Measurements from ENCODE around the gene CLSTN3. TPM values are rescaled to one million over a fixed set of nuclear protein-coding genes. Genes with fewer than 3 reads are reported as not detected.

Gene CLSTN3
- total and polyA plus RNA-seq, 2 donors (not counting 3 experiments of a cell fraction or from before 2014, with no cell fraction given) = 27.8 to 45.9 TPM

- CTCF ChIA-PET = interaction anchor here (0.7 to 6.5 kb wide), 16 partner anchors 8 to 244 kb away, joined by 3 to 73 read pairs (median 4); partner anchors contain the start of genes C12orf57, C1S, LPCAT3 and RNU7-1
Measured at GRCh38 chr12:7113389-7113871, 16.7 kb upstream of the CLSTN3 start.

More at GRCh38 chr12:7113389-7113871, 16.7 kb upstream of the CLSTN3 start:
- POLR2A ChIA-PET = no interaction called here
- H3K4me3 ChIP-seq (replicated peaks in 1 of 3; ENCODE audit: insufficient read depth in 1 of 3, low read depth in 1 of 3, low read length in 3 of 3) = no peak overlapping the region
- no peak overlapping the region for H3K9ac ChIP-seq (replicated peaks; ENCODE audit: extremely low read depth, insufficient read depth, low read length)
- dilution Hi-C loops (cut with MboI; ENCODE audit: extremely low pct_ligation_motif_present, low sequenced_read_pairs) = no loop called here
- no peaks in the 10 kb centered on the region for H4K20me1 ChIP-seq (replicated peaks; ENCODE audit: control insufficient read depth, extremely low read depth, insufficient read depth, low read length)
- H3K79me2 ChIP-seq (ENCODE audit: control insufficient read depth, insufficient read depth, low read length) = no peaks in the 10 kb centered on the region
- H3K4me1 ChIP-seq (ENCODE audit: control insufficient read depth, extremely low read depth, insufficient read depth, low read length) = peaks cover 3% of the 10 kb centered on the region
- TF ChIP-seq MYC (IDR thresholded peaks at IDR 0.05; ENCODE audit: low read depth, low read length) (no peak), CTCF (IDR thresholded peaks at IDR 0.05; ENCODE audit: extremely low read depth in 1 of 2, insufficient read depth in 1 of 2, low read depth in 1 of 2, low read length in 2 of 2) (peak; percentile 80 to 85)
- H3K4me2 ChIP-seq (ENCODE audit: insufficient read depth, low read length) = no peak overlapping the region
- BruUV-seq (replicated peaks) = no TSS peak
- H3K27ac ChIP-seq (ENCODE audit: insufficient read depth, low read depth, low read length) = no peak overlapping the region
- peak; percentile 79 for FAIRE-seq
- intact Hi-C loops (cut with micrococcal nuclease) = loop anchor here (1.0 kb wide), 3 partner anchors 75 to 189 kb away; partner anchors contain the start of gene C12orf57
- H3K9me3 ChIP-seq (replicated peaks; ENCODE audit: control insufficient read depth, insufficient read depth, low read length) = no peaks in the 10 kb centered on the region
- H3K27me3 ChIP-seq (ENCODE audit: control insufficient read depth in 2 of 2, insufficient read depth in 2 of 2, low read length in 2 of 2) = no peaks in the 10 kb centered on the region
- H2AFZ ChIP-seq (ENCODE audit: low read depth, low read length) = no peak overlapping the region
- no peaks in the 10 kb centered on the region for H3K36me3 ChIP-seq (ENCODE audit: control insufficient read depth in 2 of 2, extremely low read depth in 1 of 2, insufficient read depth in 2 of 2, low read length in 2 of 2)
- no peaks in the 10 kb centered on the region for H3K9me1 ChIP-seq (replicated peaks; ENCODE audit: control insufficient read depth, extremely low read depth, insufficient read depth, low read length)
- peak; percentile 43 for DNase-seq (ENCODE audit: low read depth, low spot score)

Data from endothelial cell of umbilical vein (primary cell).